Neural cell (in vitro differentiated cells): Measurements from ENCODE around the gene CNTLN.
"Not testable (repeated sequence)": the region's sequence is repeated elsewhere in the genome, so short reads cannot be mapped to it uniquely, and the experiment has no call there.

Experiments used
- EP300 ChIP-seq: fragments of 450-650 bp; conservative IDR thresholded peaks from 2 replicates; pipeline ENCODE4 v1.6.1; 2014; ENCODE audit warnings: antibody characterized with exemption, mild to moderate bottlenecking, moderate library complexity; ENCODE audit not compliant: poor library complexity, severe bottlenecking
- EZH2 ChIP-seq: fragments of 200-600, 300-800 bp; shearing (Covaris generic), sonication (generic); IDR thresholded peaks from 2 replicates; pipeline ENCODE4 v1.6.1; 2014; ENCODE audit warnings: antibody characterized with exemption, low read length, borderline replicate concordance, mild to moderate bottlenecking; ENCODE audit not compliant: insufficient read depth, poor library complexity, severe bottlenecking
- POLR2AphosphoS5 ChIP-seq: IDR thresholded peaks from 2 replicates; pipeline ENCODE4 v1.6.1; 2012
- RAD21 ChIP-seq: fragments of 450-650 bp; conservative IDR thresholded peaks from 2 replicates; pipeline ENCODE4 v1.6.1; 2014; ENCODE audit warnings: antibody characterized with exemption, mild to moderate bottlenecking, moderate library complexity
- SMC3 ChIP-seq: fragments of 450-650 bp; conservative IDR thresholded peaks from 2 replicates; pipeline ENCODE4 v1.6.1; 2014; ENCODE audit warnings: antibody characterized with exemption, mild to moderate bottlenecking, moderate library complexity; ENCODE audit not compliant: poor library complexity
- TAF1 ChIP-seq: IDR thresholded peaks from 2 replicates; pipeline ENCODE4 v1.6.1; 2012; ENCODE audit warnings: low read depth
- TF ChIP-seq, protein P1 (sequence below): fragments of 450-650 bp; IDR thresholded peaks from 2 replicates; pipeline ENCODE4 v1.5.1; 2014; ENCODE audit warnings: antibody characterized with exemption, mild to moderate bottlenecking, moderate library complexity; ENCODE audit not compliant: poor library complexity, severe bottlenecking
- TF ChIP-seq, protein P2 (sequence below): IDR thresholded peaks from 2 replicates; pipeline ENCODE4 v1.6.1; 2012; ENCODE audit warnings: borderline replicate concordance

DNA sequence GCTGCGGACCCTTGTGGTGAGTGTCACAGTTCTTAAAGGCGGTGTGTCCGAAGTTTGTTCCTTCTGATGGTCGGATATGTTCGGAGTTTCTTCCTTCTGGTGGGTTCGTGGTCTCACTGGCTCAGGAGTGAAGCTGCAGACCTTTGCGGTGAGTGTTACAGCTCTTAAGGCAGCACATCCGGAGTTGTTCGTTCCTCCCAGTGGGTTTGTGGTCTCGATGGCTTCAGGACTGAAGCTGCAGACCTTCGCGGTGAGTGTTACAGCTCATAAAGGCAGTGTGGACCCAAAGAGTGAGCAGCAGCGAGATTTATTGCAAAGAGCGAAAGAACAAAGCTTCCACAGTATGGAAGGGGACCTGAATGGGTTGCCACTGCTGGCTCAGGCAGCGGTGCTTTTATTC is 42.7 kb downstream of the CNTLN start:
- TF ChIP-seq, protein P1, sequence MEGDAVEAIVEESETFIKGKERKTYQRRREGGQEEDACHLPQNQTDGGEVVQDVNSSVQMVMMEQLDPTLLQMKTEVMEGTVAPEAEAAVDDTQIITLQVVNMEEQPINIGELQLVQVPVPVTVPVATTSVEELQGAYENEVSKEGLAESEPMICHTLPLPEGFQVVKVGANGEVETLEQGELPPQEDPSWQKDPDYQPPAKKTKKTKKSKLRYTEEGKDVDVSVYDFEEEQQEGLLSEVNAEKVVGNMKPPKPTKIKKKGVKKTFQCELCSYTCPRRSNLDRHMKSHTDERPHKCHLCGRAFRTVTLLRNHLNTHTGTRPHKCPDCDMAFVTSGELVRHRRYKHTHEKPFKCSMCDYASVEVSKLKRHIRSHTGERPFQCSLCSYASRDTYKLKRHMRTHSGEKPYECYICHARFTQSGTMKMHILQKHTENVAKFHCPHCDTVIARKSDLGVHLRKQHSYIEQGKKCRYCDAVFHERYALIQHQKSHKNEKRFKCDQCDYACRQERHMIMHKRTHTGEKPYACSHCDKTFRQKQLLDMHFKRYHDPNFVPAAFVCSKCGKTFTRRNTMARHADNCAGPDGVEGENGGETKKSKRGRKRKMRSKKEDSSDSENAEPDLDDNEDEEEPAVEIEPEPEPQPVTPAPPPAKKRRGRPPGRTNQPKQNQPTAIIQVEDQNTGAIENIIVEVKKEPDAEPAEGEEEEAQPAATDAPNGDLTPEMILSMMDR = not testable (repeated sequence)
- not testable (repeated sequence) for TF ChIP-seq EP300, RAD21, POLR2AphosphoS5, EZH2, SMC3, TAF1
- TF ChIP-seq, protein P2, sequence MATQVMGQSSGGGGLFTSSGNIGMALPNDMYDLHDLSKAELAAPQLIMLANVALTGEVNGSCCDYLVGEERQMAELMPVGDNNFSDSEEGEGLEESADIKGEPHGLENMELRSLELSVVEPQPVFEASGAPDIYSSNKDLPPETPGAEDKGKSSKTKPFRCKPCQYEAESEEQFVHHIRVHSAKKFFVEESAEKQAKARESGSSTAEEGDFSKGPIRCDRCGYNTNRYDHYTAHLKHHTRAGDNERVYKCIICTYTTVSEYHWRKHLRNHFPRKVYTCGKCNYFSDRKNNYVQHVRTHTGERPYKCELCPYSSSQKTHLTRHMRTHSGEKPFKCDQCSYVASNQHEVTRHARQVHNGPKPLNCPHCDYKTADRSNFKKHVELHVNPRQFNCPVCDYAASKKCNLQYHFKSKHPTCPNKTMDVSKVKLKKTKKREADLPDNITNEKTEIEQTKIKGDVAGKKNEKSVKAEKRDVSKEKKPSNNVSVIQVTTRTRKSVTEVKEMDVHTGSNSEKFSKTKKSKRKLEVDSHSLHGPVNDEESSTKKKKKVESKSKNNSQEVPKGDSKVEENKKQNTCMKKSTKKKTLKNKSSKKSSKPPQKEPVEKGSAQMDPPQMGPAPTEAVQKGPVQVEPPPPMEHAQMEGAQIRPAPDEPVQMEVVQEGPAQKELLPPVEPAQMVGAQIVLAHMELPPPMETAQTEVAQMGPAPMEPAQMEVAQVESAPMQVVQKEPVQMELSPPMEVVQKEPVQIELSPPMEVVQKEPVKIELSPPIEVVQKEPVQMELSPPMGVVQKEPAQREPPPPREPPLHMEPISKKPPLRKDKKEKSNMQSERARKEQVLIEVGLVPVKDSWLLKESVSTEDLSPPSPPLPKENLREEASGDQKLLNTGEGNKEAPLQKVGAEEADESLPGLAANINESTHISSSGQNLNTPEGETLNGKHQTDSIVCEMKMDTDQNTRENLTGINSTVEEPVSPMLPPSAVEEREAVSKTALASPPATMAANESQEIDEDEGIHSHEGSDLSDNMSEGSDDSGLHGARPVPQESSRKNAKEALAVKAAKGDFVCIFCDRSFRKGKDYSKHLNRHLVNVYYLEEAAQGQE = not testable (repeated sequence)
